ENCODE results near the gene PLEKHM1. TPM values are rescaled to one million over a fixed set of nuclear protein-coding genes. Genes with fewer than 3 reads are reported as not detected.
A peak's percentile ranks its signal among the peaks of the same experiment; 100 is the strongest.

Gene PLEKHM1
- total and polyA plus RNA-seq, 2 of the 13 experiments (the other 11 are each of a cell fraction or from before 2014, with no cell fraction given), result 7.6 to 13.5 TPM

DNA sequence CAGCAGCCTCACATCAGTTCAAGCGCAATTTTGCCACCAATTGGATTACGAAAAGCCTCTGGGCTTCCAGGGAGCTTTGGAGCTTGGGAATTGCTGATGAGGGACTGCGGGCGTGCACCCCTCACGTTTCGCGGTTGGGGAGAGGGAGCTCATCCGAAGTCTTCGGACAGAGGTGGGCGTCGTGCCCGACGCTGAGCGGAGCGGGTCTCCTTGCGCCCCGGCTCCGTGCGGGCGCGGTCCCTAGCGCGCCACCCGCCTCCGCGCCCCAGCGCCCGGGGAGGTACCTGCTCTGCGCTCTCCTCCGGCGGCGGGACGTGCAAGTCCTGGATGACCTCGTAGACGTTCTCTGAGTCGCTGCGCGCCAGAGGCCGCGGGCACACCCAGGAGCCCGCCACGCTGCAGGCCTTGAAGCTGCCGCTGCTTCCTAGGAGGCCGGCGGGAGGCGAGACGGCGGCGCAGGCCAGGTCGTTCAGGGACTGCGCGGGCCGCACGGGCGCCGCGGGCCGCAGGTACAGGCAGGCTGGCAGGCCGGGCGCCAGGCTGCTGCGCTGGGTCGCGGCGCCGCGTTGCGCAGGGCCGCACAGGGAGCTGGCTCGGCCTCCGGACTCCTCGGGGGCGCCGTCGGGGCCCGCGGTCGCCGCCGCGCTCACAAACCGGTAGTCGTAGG lies 61.0 kb downstream of the PLEKHM1 start (continued):
- TF ChIP-seq SIX1 (CRISPR knock-in tag; IDR thresholded peaks at IDR 0.05; ENCODE audit: borderline replicate concordance) (no peak), ZNF619 (CRISPR knock-in tag; IDR thresholded peaks at IDR 0.05) (no peak), HOXA5 (CRISPR knock-in tag; IDR thresholded peaks at IDR 0.05) (0 out of 2 replicates have a peak, but pooled peaks have one; percentile 17), NPAS2 (CRISPR knock-in tag; IDR thresholded peaks at IDR 0.05; ENCODE audit: borderline replicate concordance) (no peak), TOE1 (CRISPR knock-in tag; IDR thresholded peaks at IDR 0.05) (no peak), KMT2A (CRISPR knock-in tag; IDR thresholded peaks at IDR 0.05) (no peak), PCBP1 (IDR thresholded peaks at IDR 0.05; ENCODE audit: borderline replicate concordance, low read depth, low read length) (no peak), KDM3A (CRISPR knock-in tag; IDR thresholded peaks at IDR 0.05; ENCODE audit: low read depth) (no peak), UBTF (CRISPR knock-in tag; IDR thresholded peaks at IDR 0.05) (peak; percentile 61; the same call in 1 of the 2 replicates), RFX3 (CRISPR knock-in tag; IDR thresholded peaks at IDR 0.05) (no peak), ZFP37 (CRISPR knock-in tag; IDR thresholded peaks at IDR 0.05; ENCODE audit: borderline replicate concordance) (no peak), CBX2 (IDR thresholded peaks at IDR 0.05; ENCODE audit: low read depth, low read length) (no peak), CBX2 (CRISPR knock-in tag; IDR thresholded peaks at IDR 0.05; ENCODE audit: low read depth) (peak; percentile 28; the same call in 1 of the 2 replicates), PAWR (CRISPR knock-in tag; IDR thresholded peaks at IDR 0.05; ENCODE audit: borderline replicate concordance) (no peak), ARHGAP35 (CRISPR knock-in tag; IDR thresholded peaks at IDR 0.05; ENCODE audit: borderline replicate concordance) (peak; percentile 82), TRIM24 (CRISPR knock-in tag; IDR thresholded peaks at IDR 0.05) (no peak), HNF4A (CRISPR knock-in tag; IDR thresholded peaks at IDR 0.05) (no peak), ZNF550 (CRISPR knock-in tag; IDR thresholded peaks at IDR 0.05; ENCODE audit: borderline replicate concordance) (no peak), ZNF431 (CRISPR knock-in tag; IDR thresholded peaks at IDR 0.05; ENCODE audit: borderline replicate concordance, low read depth) (0 out of 2 replicates have a peak, but pooled peaks have one; percentile 44)
- TF ChIP-seq, protein P1, sequence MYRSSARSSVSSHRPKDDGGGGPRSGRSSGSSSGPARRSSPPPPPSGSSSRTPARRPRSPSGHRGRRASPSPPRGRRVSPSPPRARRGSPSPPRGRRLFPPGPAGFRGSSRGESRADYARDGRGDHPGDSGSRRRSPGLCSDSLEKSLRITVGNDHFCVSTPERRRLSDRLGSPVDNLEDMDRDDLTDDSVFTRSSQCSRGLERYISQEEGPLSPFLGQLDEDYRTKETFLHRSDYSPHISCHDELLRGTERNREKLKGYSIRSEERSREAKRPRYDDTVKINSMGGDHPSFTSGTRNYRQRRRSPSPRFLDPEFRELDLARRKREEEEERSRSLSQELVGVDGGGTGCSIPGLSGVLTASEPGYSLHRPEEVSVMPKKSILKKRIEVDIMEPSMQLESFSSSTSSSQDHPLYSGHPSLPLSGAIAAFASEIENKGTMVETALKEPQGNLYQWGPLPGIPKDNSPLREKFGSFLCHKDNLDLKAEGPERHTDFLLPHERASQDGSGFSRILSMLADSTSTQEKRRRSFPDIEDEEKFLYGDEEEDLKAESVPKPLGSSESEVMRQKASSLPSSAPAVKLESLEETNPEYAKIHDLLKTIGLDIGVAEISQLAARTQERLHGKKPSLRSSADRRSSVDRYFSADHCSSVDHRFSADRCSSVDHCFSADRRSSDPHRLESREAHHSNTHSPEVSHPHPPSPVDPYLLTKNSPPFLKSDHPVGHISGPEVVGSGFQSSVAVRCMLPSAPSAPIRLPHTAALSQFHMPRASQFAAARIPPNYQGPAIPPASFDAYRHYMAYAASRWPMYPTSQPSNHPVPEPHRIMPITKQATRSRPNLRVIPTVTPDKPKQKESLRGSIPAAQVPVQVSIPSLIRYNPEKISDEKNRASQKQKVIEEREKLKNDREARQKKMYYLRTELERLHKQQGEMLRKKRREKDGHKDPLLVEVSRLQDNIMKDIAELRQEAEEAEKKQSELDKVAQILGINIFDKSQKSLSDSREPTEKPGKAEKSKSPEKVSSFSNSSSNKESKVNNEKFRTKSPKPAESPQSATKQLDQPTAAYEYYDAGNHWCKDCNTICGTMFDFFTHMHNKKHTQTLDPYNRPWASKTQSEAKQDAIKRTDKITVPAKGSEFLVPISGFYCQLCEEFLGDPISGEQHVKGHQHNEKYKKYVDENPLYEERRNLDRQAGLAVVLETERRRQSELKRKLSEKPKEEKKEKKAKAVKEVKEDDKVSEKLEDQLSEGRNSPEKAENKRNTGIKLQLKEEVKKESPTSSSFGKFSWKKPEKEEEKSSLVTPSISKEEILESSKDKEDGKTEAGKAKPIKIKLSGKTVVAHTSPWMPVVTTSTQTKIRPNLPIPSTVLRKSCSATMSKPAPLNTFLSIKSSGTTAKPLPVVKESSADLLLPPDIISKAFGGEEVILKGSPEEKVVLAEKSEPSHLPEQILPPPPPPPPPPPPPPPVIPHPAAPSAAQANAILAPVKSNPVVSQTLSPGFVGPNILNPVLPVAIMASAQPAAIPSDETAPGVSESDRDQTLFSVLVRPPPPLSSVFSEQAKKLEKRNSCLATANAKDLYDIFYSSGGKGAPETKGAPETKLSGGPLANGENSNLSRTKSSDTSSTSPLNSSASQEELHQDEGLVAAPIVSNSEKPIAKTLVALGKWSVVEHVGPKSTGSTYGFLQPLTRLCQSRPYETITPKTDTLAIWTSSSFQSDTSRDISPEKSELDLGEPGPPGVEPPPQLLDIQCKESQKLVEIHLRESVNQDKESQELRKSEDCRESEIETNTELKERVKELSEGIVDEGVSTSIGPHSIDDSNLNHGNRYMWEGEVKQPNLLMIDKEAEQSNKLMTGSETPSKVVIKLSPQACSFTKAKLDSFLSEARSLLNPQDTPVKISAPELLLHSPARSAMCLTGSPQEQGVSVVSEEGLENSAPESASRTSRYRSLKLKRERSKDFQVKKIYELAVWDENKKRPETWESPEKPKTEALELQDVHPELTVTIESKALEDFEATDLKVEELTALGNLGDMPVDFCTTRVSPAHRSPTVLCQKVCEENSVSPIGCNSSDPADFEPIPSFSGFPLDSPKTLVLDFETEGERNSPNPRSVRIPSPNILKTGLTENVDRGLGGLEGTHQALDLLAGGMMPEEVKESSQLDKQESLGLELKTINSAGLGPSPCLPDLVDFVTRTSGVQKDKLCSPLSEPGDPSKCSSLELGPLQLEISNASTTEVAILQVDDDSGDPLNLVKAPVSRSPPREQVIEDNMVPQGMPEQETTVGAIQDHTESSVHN (CRISPR knock-in tag; IDR thresholded peaks at IDR 0.05), result no peak
